Measurements from ENCODE around the gene NEK3.
"Not testable (repeated sequence)": the region's sequence is repeated elsewhere in the genome, so short reads cannot be mapped to it uniquely, and the experiment has no call there.

The NEK3 gene

DNA sequence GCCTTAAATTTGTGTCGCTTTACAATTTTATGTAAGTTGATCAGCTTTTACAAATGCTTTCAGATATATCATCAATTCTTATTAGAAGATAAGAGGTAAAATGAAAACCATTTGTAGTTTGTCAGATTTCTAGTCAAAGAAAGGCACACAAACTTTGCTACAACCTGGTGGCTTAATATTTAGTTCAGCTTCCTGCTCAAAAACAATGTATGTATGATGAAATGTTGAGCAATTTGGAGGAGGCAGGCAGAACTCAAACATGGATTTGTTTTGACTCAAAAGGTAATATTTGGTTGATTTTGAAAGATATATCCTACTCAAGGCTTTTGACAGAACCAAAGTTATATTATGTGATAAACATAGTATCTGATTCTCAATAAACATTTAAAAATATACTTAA lies 54.8 kb downstream of the NEK3 start:
- Mint-ChIP-seq H3K4me1 (no peaks in the 10 kb centered on the region), H3K36me3 (no peaks in the 10 kb centered on the region), H3K4me3 (no peak overlapping the region), H3K9me3 (no peaks in the 10 kb centered on the region), H3K27ac (no peak overlapping the region)
- ATAC-seq (no peak), DNase-seq (ENCODE audit: low spot score in 2 of 2) (no peak)

DNA sequence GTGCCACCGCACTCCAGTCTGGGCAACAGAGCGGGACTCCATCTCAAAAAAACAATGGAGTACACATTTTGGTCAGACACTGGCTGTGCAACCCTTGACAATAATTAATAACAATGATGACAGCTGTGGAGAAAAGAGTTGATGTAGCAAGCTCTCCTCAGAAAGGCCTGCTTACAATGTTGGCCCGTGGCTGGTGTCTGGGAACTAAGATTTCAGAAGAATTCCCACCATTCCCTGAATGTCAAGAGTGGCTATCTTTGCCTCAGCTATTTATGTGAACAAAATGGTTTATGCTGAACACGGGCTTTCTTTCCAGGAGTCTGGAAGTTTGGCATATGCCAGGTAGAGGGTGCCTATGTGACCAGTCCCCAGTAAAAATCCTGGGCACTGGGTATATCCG lies 56.0 kb downstream of the NEK3 start:
- no peak overlapping the region for H3K4me3 Mint-ChIP-seq
- ATAC-seq (no peak), DNase-seq (ENCODE audit: low spot score in 2 of 2) (no peak)
- H3K36me3 Mint-ChIP-seq, result no peaks in the 10 kb centered on the region
- H3K27ac Mint-ChIP-seq, result no peak overlapping the region
- H3K4me1 Mint-ChIP-seq, result no peaks in the 10 kb centered on the region
- no peaks in the 10 kb centered on the region for H3K9me3 Mint-ChIP-seq

DNA sequence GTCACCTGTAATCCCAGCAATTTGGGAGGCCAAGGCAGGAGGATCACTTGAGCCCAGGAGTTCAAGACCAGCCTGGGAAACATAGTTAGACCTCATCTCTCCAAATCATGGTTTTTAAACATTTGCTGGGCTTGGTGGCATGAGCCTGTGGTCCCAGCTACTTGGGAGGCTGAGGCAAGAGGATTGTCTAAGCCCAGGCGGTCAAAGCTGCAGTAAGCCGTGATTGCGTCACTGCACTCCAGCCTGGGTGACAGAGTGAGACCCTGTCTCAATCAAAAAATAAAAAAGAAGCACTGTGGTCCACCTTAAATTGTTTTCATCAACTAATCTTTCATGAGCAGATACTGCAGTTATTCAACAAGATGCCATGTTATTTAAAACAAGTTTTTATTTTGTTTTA lies 57.0 kb downstream of the NEK3 start:
- DNase-seq (ENCODE audit: low spot score in 2 of 2); ATAC-seq; H3K36me3 Mint-ChIP-seq; H3K9me3 Mint-ChIP-seq; H3K4me1 Mint-ChIP-seq; H3K4me3 Mint-ChIP-seq; H3K27ac Mint-ChIP-seq: not testable (repeated sequence)

DNA sequence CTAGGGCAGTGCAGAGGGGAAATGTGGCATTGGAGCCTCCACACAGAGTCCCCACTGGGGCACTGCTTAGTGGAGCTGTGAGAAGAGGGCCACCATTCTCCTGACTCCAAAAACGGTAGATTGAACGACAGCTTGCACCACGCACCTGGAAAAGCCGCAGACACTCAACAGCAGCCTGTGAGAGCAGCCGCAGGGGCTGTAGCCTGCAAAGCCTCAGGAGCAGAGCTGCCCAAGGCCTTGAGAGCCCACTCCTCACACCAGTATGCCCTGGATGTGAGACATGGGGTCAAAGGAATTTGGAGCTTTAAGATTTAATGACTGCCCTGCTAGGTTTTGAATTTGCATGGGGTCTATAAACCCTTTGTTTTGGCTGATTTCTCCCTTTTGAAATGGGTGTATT lies 62.2 kb downstream of the NEK3 start:
- no peak overlapping the region for H3K27ac Mint-ChIP-seq
- DNase-seq (ENCODE audit: low spot score in 2 of 2), result no peak
- no peak overlapping the region for H3K4me3 Mint-ChIP-seq
- no peak for ATAC-seq
- H3K9me3 Mint-ChIP-seq, result no peaks in the 10 kb centered on the region
- no peaks in the 10 kb centered on the region for H3K36me3 Mint-ChIP-seq
- no peaks in the 10 kb centered on the region for H3K4me1 Mint-ChIP-seq

DNA sequence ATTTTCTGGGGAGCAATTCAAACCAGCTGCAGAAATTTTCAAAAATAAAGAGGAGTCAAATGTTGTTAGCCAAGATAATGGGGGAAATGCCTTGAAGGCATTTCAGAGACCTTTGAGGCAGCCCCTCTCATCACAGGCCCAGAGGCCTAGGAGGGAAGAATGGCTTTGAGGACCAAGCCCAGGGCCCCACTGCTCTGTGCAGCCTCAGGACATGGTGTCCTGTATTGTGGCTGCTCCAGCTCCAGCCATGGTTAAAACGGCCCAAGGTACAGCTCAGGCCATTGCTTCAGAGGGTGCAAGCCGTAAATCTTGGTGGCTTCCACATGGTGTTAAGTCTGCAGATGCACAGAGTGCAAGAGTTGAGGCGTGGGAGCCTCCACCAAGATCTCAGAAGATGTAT lies 62.6 kb downstream of the NEK3 start:
- DNase-seq (ENCODE audit: low spot score in 2 of 2) (no peak), ATAC-seq (no peak)
- H3K9me3 Mint-ChIP-seq, result no peaks in the 10 kb centered on the region
- H3K4me3 Mint-ChIP-seq, result no peak overlapping the region
- no peaks in the 10 kb centered on the region for H3K4me1 Mint-ChIP-seq
- H3K27ac Mint-ChIP-seq, result no peak overlapping the region
- no peaks in the 10 kb centered on the region for H3K36me3 Mint-ChIP-seq

DNA sequence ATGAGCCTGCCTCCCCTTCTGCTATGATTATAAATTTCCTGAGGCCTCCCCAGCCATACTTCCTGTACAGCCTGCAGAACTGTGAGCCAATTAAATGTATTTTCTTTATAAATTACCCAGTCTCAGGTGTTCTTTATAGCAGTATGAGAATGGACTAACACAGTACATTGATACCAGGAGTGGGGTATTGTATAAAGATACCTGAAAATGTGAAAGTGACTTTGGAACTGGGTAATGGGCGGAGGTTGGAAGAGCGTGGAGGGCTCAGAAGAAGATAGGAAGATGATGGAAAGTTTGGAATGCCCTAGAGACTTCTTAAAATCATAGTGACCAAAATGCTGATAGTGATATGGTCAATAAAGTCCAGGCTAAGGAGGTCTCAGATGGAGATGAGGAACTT lies 63.3 kb downstream of the NEK3 start:
- H3K36me3 Mint-ChIP-seq, result no peaks in the 10 kb centered on the region
- H3K9me3 Mint-ChIP-seq, result no peaks in the 10 kb centered on the region
- DNase-seq (ENCODE audit: low spot score in 2 of 2) (no peak), ATAC-seq (no peak)
- H3K27ac Mint-ChIP-seq, result no peak overlapping the region
- no peaks in the 10 kb centered on the region for H3K4me1 Mint-ChIP-seq
- no peak overlapping the region for H3K4me3 Mint-ChIP-seq

DNA sequence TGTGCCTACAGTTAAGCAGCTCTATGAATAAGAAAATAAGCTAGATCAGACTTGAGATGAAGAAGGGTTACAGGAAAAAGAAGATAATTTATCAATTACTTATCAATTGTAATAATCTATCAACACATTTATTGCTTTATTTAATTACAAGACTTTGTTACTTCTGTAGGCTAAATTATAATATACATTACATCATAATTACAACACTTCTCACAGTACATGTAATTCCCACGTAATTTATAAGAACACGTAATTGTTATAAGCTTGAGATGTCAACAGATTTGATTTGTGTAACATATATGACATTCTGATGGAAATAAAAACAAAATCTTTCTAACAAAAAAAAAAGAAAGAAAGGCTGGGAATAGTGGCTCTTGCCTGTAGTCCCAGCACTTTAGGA lies 67.3 kb downstream of the NEK3 start:
- Mint-ChIP-seq H3K9me3 (no peaks in the 10 kb centered on the region), H3K27ac (no peak overlapping the region), H3K4me3 (no peak overlapping the region), H3K36me3 (no peaks in the 10 kb centered on the region), H3K4me1 (no peaks in the 10 kb centered on the region)
- ATAC-seq (no peak), DNase-seq (ENCODE audit: low spot score in 2 of 2) (no peak)

DNA sequence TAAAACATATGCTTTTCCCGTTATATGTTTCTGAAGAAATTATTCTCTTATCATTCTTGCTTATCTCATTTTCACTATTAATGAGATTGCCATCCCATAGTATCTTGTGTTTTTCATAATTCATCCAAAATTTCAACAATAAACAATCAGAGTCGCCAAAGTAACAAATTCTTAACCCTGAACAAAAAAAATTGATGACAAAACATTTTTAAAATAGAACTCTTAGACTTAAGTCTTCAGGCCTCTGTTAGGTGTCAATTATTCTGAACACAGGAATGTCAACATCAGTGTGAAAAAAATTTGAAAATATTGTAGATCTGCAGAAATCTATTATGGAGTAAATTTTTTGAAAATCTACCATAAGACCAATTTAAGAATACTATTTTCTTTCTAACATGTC lies 67.9 kb downstream of the NEK3 start:
- ATAC-seq (no peak), DNase-seq (ENCODE audit: low spot score in 2 of 2) (no peak)
- Mint-ChIP-seq H3K4me1 (no peaks in the 10 kb centered on the region), H3K4me3 (no peak overlapping the region), H3K27ac (no peak overlapping the region), H3K36me3 (no peaks in the 10 kb centered on the region), H3K9me3 (no peaks in the 10 kb centered on the region)

DNA sequence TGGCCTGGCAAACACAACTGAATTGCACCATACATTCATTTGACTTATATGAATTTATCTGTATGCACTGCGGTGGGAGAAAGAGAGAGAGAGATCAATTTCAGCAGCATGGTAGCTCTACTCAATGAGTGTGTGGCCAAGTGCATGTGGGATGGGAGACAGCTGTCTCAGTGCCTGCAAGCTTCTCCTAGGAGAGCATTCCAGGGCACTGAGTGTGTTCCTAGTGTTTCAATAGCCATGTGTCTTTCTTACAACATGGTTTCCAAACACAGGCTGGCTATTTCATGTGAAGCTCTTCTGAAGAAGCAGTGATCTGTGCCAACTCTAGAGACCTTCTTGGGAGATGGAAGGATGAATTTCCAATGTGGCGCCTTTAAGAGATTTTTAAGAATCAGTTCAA lies 74.0 kb downstream of the NEK3 start:
- Mint-ChIP-seq H3K4me3 (no peak overlapping the region), H3K9me3 (no peaks in the 10 kb centered on the region), H3K4me1 (no peaks in the 10 kb centered on the region), H3K36me3 (no peaks in the 10 kb centered on the region), H3K27ac (no peak overlapping the region)
- ATAC-seq (no peak), DNase-seq (ENCODE audit: low spot score in 2 of 2) (no peak)

DNA sequence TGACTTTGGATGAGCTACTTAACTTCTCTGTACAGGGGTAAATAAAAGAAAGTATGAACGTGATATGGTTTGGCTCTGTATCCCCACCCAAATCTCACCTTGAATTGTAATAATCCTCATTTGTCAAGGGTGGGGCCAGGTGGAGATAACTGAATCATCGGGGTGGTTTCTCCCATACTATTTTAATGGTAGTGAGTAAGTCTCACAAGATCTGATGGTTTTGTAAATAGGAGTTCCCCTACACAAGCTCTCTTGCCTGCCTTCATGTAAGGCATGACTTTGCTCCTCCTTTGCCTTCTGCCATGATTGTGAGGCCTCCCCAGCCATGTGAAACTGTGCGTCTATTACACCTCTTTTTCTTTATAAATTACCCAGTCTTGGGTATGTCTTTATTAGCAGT lies 74.4 kb downstream of the NEK3 start:
- H3K4me3 Mint-ChIP-seq; ATAC-seq; DNase-seq (ENCODE audit: low spot score in 2 of 2); H3K36me3 Mint-ChIP-seq; H3K27ac Mint-ChIP-seq; H3K4me1 Mint-ChIP-seq; H3K9me3 Mint-ChIP-seq: not testable (repeated sequence)

Data from stimulated activated effector memory CD8-positive, alpha-beta T cell treated with anti-CD3 and anti-CD28 coated beads, Interleukin-12 subunit alpha, Interleukin-12 subunit beta, amount 100 ng/mL, for 72 hours (primary cell).